ENCODE results near the gene PRRT1. TPM values are rescaled to one million over a fixed set of nuclear protein-coding genes. Genes with fewer than 3 reads are reported as not detected.
A peak's percentile ranks its signal among the peaks of the same experiment; 100 is the strongest.
"Not testable (repeated sequence)": the region's sequence is repeated elsewhere in the genome, so short reads cannot be mapped to it uniquely, and the experiment has no call there.

Gene PRRT1
- total and polyA plus RNA-seq, 2 of the 4 experiments (the other 2 are of a cell fraction): 0.99 TPM; not detected in 1

DNA sequence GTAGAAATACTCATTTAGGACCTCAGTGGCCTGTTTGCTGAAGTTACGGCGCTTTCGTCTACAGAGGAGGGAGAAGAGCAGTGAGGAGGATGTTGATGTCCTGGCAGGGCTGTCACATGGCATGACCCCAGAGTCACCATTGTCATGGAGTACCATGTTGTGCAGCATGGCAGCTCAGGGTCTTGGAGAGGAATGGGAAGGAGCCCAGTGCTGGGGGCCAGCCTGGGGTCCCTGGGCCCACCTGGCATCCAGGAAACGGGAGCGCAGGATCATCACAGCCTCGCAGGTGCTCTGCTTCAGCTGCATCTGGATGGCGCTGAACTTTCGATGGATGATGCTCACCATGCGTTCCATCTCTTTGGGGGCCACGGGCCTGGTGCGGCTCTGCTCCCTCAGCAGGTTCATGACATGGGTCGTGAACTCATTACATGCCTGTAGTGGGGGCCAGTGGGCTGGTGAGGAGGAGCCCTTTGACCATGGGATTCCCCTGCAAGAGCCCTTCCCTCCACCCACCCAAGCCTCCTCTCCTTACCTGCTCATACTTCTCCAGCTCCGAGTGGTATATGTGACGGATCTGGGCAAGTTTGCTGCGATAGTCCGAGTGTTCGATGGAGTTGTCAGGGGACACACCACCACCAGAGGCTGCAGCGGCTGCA is 36.1 kb upstream of the PRRT1 start:
- H3K56ac ChIP-seq (ENCODE audit: extremely low read depth, insufficient read depth, low read length); H2BK5ac ChIP-seq (ENCODE audit: low read depth, low read length, poor library complexity, severe bottlenecking); H2AFZ ChIP-seq (replicated peaks; ENCODE audit: low read length, poor library complexity); H3K14ac ChIP-seq (replicated peaks; ENCODE audit: low read depth, low read length); H3K23ac ChIP-seq (ENCODE audit: low read depth, low read length); H3K9ac ChIP-seq (ENCODE audit: low read depth, low read length); DNase-seq; H2AK5ac ChIP-seq (ENCODE audit: low read depth, low read length); H2BK20ac ChIP-seq (ENCODE audit: low read depth, low read length); ATAC-seq (ENCODE audit: low read depth); H3K27ac ChIP-seq (ENCODE audit: insufficient read depth, low read length); BruUV-seq (replicated peaks); H4K5ac ChIP-seq (ENCODE audit: low read depth, low read length); H4K20me1 ChIP-seq (ENCODE audit: insufficient read depth, low read length); H3K4ac ChIP-seq (ENCODE audit: low read depth, low read length); H3K27me3 ChIP-seq (ENCODE audit: control insufficient read depth, insufficient read depth, low read length); H3K4me3 ChIP-seq (ENCODE audit: insufficient read depth, low read depth, low read length); H4K91ac ChIP-seq (ENCODE audit: insufficient read depth, low read depth, low read length); H2BK120ac ChIP-seq (ENCODE audit: low read depth, low read length); H2BK15ac ChIP-seq (ENCODE audit: low read depth, low read length); H3K18ac ChIP-seq (ENCODE audit: low read depth, low read length); dilution Hi-C loops (cut with HindIII; ENCODE audit: low sequenced_read_pairs, unreplicated experiment); H3K9me3 ChIP-seq (ENCODE audit: control insufficient read depth, insufficient read depth, low read length); H2AK9ac ChIP-seq (replicated peaks; ENCODE audit: low read depth, low read length, poor library complexity): not testable (repeated sequence)
- peak overlapping the region in 1 of 2 experiments; percentile 27; a peak in 2 of 4 replicates for H4K8ac ChIP-seq (ENCODE audit: low read depth in 2 of 2, low read length in 2 of 2)
- peaks cover 21 to 60% of the 10 kb centered on the region in 2 experiments for H3K79me1 ChIP-seq (ENCODE audit: low read depth in 1 of 2, low read length in 2 of 2)
- in situ Hi-C loops (cut with MboI; ENCODE audit: low sequenced_read_pairs) (loop anchor here (25.0 kb wide), 1 partner anchor 774 kb away; the partner anchor contains the start of genes BRD2 and HLA-DMA), intact Hi-C loops (cut with micrococcal nuclease) (loop anchor here (5.0 kb wide), 1 partner anchor 784 kb away; no protein-coding TSS in a partner anchor)
- peak overlapping the region; percentile 43; the same call in 1 of the 2 replicates for H3K4me2 ChIP-seq (ENCODE audit: low read depth, low read length)
- H3K36me3 ChIP-seq (ENCODE audit: control insufficient read depth, insufficient read depth, low read length): peaks cover 29% of the 10 kb centered on the region
- POLR2A ChIA-PET (ENCODE audit: unreplicated experiment): interaction anchor here (0.6 to 1.8 kb wide), 2 partner anchors 10 to 65 kb away, joined by 5 to 7 read pairs; no protein-coding TSS in a partner anchor
- H3K4me1 ChIP-seq (ENCODE audit: control insufficient read depth, insufficient read depth, low read length): peaks cover 11% of the 10 kb centered on the region
- CTCF ChIA-PET: interaction anchor here (0.7 kb wide), 1 partner anchor 82 kb away, joined by 4 read pairs; no protein-coding TSS in a partner anchor
- WGBS, 2 experiments (ENCODE audit: extremely low coverage in 2 of 2, insufficient read length in 1 of 2): no CpG with 5 or more reads among the region's 18 CpGs
- H3K9me1 ChIP-seq (ENCODE audit: insufficient read depth, low read length): peaks cover 15% of the 10 kb centered on the region

Measured in IMR-90 (cell line).